Stimulated activated CD8-positive, alpha-beta memory T cell treated with anti-CD3 and anti-CD28 coated beads, Interleukin-7, amount 100 ng/mL, for 1 hour (primary cell): ENCODE results near the gene VWA5A.
"Not testable (repeated sequence)": the region's sequence is repeated elsewhere in the genome, so short reads cannot be mapped to it uniquely, and the experiment has no call there.

Experiments
- DNase-seq, 2 donors: peaks; one replicate each; pipeline ENCODE4 v3.0.0-alpha.2; 2020; ENCODE audit warnings: low read depth in 2 of 2

Gene VWA5A

DNA sequence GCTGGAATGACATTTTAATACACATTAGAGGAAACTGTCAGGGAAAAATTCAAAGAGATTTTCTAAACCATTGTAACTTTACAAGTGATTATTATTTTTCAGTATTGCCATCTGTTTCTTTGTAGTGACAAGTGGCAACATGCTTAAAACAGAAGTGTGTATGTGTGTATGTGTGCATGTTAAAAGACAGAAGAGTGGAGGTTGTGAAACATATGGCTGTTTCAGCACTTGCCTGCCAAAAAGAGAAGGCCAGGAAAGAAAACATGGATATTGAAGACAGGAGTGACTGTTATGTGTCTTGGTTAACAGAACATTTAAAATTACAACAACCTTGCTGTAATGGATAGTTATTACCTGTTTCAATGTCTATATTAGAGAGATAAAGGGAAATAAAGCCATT, 24.3 kb upstream of the VWA5A start:
- no peak for DNase-seq

DNA sequence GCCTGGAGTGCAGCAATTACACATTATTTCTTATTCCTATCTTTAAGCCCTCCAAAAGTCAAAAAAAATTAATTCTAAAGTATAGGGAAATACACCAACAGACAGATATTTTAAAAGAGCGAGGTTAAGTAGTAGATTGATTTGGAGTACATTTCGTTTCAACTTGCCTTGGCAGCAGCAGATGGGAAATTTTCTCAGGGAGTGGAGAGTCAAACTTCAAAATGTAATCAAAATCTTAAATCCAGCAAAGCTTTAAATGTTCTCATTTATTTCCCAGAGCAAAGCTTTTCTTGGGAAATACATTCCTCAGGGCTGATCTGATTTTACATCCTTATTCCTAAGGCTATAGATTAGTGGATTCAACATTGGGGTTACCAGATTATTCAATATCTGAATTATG, 21.9 kb upstream of the VWA5A start:
- no peak for DNase-seq

- no peak for DNase-seq
Measured at GRCh38 chr11:124094731-124095130, 20.5 kb upstream of the VWA5A start.

GRCh38 chr11:124096364-124096763, 18.9 kb upstream of the VWA5A start:
- DNase-seq = no peak

- DNase-seq = no peak
Measured at GRCh38 chr11:124098141-124098540, 17.1 kb upstream of the VWA5A start.

DNA sequence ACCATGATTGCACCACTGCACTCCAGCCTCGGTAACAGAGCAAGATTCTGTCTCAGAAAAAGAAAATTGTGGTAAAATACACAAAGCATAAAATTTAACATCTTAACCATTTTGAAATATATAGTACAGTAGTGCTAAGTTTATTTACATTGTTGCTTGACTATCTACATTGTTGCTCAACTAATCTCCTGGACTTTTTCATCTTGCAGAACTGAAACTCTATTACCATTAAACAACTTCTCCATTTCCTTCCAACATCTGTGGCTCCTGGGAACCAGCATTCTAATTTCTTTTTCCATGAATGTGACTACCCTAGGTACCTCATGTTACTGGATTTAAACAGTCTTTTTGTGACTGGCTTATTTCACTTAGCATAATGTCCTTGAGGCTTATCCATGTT, 13.5 kb upstream of the VWA5A start:
- DNase-seq = no peak

- DNase-seq = no peak
Measured at GRCh38 chr11:124108156-124108555, 7.1 kb upstream of the VWA5A start.

- no peak for DNase-seq
Measured at GRCh38 chr11:124109377-124109776, 5.9 kb upstream of the VWA5A start.

GRCh38 chr11:124110201-124110600, 5.0 kb upstream of the VWA5A start:
- DNase-seq = no peak

- DNase-seq = no peak
Measured at GRCh38 chr11:124113890-124114289, 1.4 kb upstream of the VWA5A start.

- DNase-seq = no peak
Measured at GRCh38 chr11:124115782-124116616, 749 bp downstream of the VWA5A start.

DNA sequence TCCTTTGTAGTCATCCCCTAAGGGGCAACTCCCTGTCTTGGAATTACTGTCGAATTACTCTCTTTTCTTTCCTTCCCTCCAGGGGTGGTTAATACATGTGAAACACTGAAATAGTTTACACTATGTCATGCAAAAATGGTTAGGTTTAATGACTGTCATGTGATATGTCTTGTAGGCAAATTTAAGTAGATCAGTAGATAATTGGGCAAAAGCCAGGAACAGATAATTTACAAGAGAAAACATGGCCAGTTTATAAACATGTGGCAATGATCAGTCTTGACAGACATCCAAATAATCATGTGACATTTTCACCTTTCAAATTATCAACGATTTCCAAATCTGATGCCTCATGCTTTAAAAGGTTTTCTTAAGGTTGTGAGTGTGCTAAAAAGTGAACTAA, 3.9 kb downstream of the VWA5A start:
- no peak for DNase-seq

DNA sequence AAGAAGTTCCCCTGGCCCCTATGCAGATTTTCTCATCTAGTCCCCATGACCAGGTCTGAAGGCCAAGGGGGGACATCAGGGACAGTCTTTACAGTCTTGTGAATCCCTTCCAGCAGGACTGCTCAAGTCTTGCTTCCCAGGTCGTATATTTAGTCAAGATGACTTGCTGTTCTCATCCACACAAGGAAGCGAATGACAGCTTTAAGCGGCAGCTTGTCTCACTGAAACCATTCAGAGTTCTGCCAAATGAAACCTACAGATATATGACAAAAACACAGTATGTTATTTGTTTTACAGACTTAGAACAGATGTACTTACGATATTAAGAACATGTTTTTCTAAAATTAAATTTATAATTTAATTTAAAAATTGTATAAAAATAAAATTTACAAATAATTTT, 5.6 kb downstream of the VWA5A start:
- no peak for DNase-seq

- no peak for DNase-seq
Measured at GRCh38 chr11:124122123-124122522, 6.9 kb downstream of the VWA5A start.

GRCh38 chr11:124123622-124124021, 8.4 kb downstream of the VWA5A start:
- no peak for DNase-seq

GRCh38 chr11:124127134-124127533, 11.9 kb downstream of the VWA5A start:
- not testable (repeated sequence) for DNase-seq

DNA sequence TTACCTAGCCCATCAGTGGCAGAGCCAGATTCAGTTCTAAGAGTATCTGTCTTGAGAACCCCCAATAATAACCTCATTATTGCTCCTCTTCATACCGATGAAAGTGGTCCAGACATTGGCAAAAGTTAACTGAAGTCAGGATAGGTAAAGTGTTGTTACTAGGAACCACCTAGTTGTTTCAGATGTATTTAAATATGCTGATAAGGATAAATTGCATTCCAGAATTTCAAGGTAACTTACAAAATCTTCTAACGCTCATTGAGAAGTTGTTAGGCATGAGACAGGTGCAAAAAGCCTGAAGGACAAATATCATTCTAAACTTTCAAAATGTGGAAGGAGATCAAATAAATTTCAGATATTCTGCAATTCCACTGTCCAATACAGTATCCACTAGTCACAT, 27.8 kb downstream of the VWA5A start:
- DNase-seq = no peak

- no peak for DNase-seq
Measured at GRCh38 chr11:124147951-124148350, 32.7 kb downstream of the VWA5A start.

- no peak for DNase-seq
Measured at GRCh38 chr11:124150684-124151083, 35.4 kb downstream of the VWA5A start.

GRCh38 chr11:124152770-124153407, 37.6 kb downstream of the VWA5A start:
- no peak for DNase-seq

GRCh38 chr11:124153821-124154220, 38.6 kb downstream of the VWA5A start:
- no peak for DNase-seq

- DNase-seq = no peak
Measured at GRCh38 chr11:124159481-124159880, 44.2 kb downstream of the VWA5A start.

GRCh38 chr11:124160986-124161385, 45.7 kb downstream of the VWA5A start:
- no peak for DNase-seq
